Astrocyte (in vitro differentiated cells and primary cell): ENCODE data around the gene INPP4B. TPM values are rescaled to one million over a fixed set of nuclear protein-coding genes. Genes with fewer than 3 reads are reported as not detected.

ENCODE experiments used
- DNase-seq: peaks from one replicate; pipeline ENCODE4 v3.0.0-alpha.2; 2010; ENCODE audit warnings: low read depth
- FAIRE-seq: peaks from 2 replicates; lab custom pipeline; 2011; peaks lifted over from hg19 to GRCh38; lab: Jason Lieb, UNC
- H2AFZ ChIP-seq: 2 replicates; pipeline ENCODE4 v1.6.0; 2012; ENCODE audit warnings: low read depth, low read length, inconsistent platforms
- H3K27ac ChIP-seq: 2 replicates; pipeline ENCODE4 v1.5.1; 2011; ENCODE audit warnings: low read depth, low read length, inconsistent platforms
- H3K27me3 ChIP-seq: 2 replicates; pipeline ENCODE4 v1.6.0; 2011; ENCODE audit warnings: low read length, inconsistent platforms; ENCODE audit not compliant: insufficient read depth
- H3K36me3 ChIP-seq: 2 replicates; pipeline ENCODE4 v1.5.1; 2011; ENCODE audit warnings: low read length, inconsistent platforms; ENCODE audit not compliant: insufficient read depth
- H3K4me1 ChIP-seq: 2 replicates; pipeline ENCODE4 v1.5.1; 2011; ENCODE audit warnings: low read length, inconsistent platforms; ENCODE audit not compliant: insufficient read depth
- H3K4me2 ChIP-seq: 2 replicates; pipeline ENCODE4 v1.6.0; 2012; ENCODE audit warnings: low read length, inconsistent platforms
- H3K4me3 ChIP-seq: 2 replicates; pipeline ENCODE4 v1.5.1; 2011; ENCODE audit warnings: low read depth, mild to moderate bottlenecking, low read length, inconsistent platforms; ENCODE audit not compliant: insufficient read depth
- H3K79me2 ChIP-seq: 2 replicates; pipeline ENCODE4 v1.6.0; 2012; ENCODE audit warnings: mild to moderate bottlenecking, low read length, inconsistent platforms; ENCODE audit not compliant: insufficient read depth
- H3K9ac ChIP-seq: 2 replicates; pipeline ENCODE4 v1.6.0; 2012; ENCODE audit warnings: mild to moderate bottlenecking, low read length, inconsistent platforms
- H3K9me3 ChIP-seq: 2 replicates; pipeline ENCODE4 v1.5.1; 2012; ENCODE audit warnings: low read depth, mild to moderate bottlenecking, low read length, inconsistent platforms; ENCODE audit not compliant: insufficient read depth
- H4K20me1 ChIP-seq: 2 replicates; pipeline ENCODE4 v1.6.0; 2012; ENCODE audit warnings: low read length, inconsistent platforms; ENCODE audit not compliant: insufficient read depth
- H3K27ac Mint-ChIP-seq: one replicate; pipeline ENCODE4 v1.8.0; 2021; ENCODE audit warnings: mild to moderate bottlenecking, mixed read lengths; ENCODE audit not compliant: unreplicated experiment
- H3K27me3 Mint-ChIP-seq: one replicate; pipeline ENCODE4 v1.8.0; 2021; ENCODE audit warnings: low read depth, mixed read lengths; ENCODE audit not compliant: unreplicated experiment
- H3K36me3 Mint-ChIP-seq: one replicate; pipeline ENCODE4 v1.8.0; 2021; ENCODE audit warnings: low read depth, mixed read lengths; ENCODE audit not compliant: unreplicated experiment
- H3K4me1 Mint-ChIP-seq: one replicate; pipeline ENCODE4 v1.8.0; 2021; ENCODE audit warnings: low read depth, mixed read lengths; ENCODE audit not compliant: unreplicated experiment
- H3K4me3 Mint-ChIP-seq: one replicate; pipeline ENCODE4 v1.8.0; 2021; ENCODE audit warnings: mild to moderate bottlenecking, moderate library complexity, mixed read lengths; ENCODE audit not compliant: unreplicated experiment
- H3K9me3 Mint-ChIP-seq: one replicate; pipeline ENCODE4 v1.8.0; 2021; ENCODE audit warnings: mild to moderate bottlenecking, mixed read lengths; ENCODE audit not compliant: unreplicated experiment
- CTCF ChIP-seq: IDR thresholded peaks from 2 replicates; pipeline ENCODE4 v1.5.1; 2011; ENCODE audit warnings: low read depth, mild to moderate bottlenecking, inconsistent platforms, low read length, moderate library complexity; ENCODE audit not compliant: insufficient read depth
- EZH2 ChIP-seq: IDR thresholded peaks from 2 replicates; pipeline ENCODE4 v1.6.1; 2012; ENCODE audit warnings: mild to moderate bottlenecking, low read length, inconsistent platforms; ENCODE audit not compliant: insufficient read depth
- total RNA-seq: library from RNA; stranded (reverse); gene quantifications from 2 replicates; pipeline ENCODE4 v1.2.1, GENCODE V29; 2021

Gene INPP4B
- total RNA-seq, 1 donor from 2014 or later: 2.8 TPM

- Histone ChIP-seq H3K4me2 (no peak overlapping the region), H4K20me1 (no peaks in the 10 kb centered on the region), H2AFZ (no peak overlapping the region), H3K4me1 (peaks cover 5% of the 10 kb centered on the region), H3K9ac (no peak overlapping the region), H3K27me3 (no peaks in the 10 kb centered on the region), H3K36me3 (no peaks in the 10 kb centered on the region), H3K4me3 (no peak overlapping the region), H3K9me3 (no peaks in the 10 kb centered on the region), H3K27ac (no peak overlapping the region), H3K79me2 (no peaks in the 10 kb centered on the region)
- H3K4me1 Mint-ChIP-seq: no peaks in the 10 kb centered on the region
- no peak for FAIRE-seq
- H3K27ac Mint-ChIP-seq: no peak overlapping the region
- H3K27me3 Mint-ChIP-seq: peaks cover 19% of the 10 kb centered on the region
- no peak overlapping the region for H3K4me3 Mint-ChIP-seq
- no peaks in the 10 kb centered on the region for H3K36me3 Mint-ChIP-seq
- peak; percentile 25 for DNase-seq
- TF ChIP-seq EZH2: no peak
- TF ChIP-seq CTCF: peak; percentile 60
- no peaks in the 10 kb centered on the region for H3K9me3 Mint-ChIP-seq
Observed at GRCh38 chr4:142840516-142841123, 5.5 kb downstream of the INPP4B start.

- H3K4me1 Mint-ChIP-seq: no peaks in the 10 kb centered on the region
- no peaks in the 10 kb centered on the region for H3K36me3 Mint-ChIP-seq
- no peak overlapping the region for H3K4me2 ChIP-seq
- TF ChIP-seq CTCF: no peak
- TF ChIP-seq EZH2: no peak
- H3K9me3 ChIP-seq: no peaks in the 10 kb centered on the region
- H3K27me3 ChIP-seq: no peaks in the 10 kb centered on the region
- DNase-seq (no peak), FAIRE-seq (no peak)
- H3K27ac ChIP-seq: no peak overlapping the region
- H3K36me3 ChIP-seq: no peaks in the 10 kb centered on the region
- no peak overlapping the region for H3K27ac Mint-ChIP-seq
- H3K4me1 ChIP-seq: no peaks in the 10 kb centered on the region
- no peaks in the 10 kb centered on the region for H3K79me2 ChIP-seq
- H2AFZ ChIP-seq: no peak overlapping the region
- no peak overlapping the region for H3K4me3 Mint-ChIP-seq
- no peaks in the 10 kb centered on the region for H3K9me3 Mint-ChIP-seq
- no peak overlapping the region for H3K4me3 ChIP-seq
- no peak overlapping the region for H3K9ac ChIP-seq
- no peaks in the 10 kb centered on the region for H4K20me1 ChIP-seq
- H3K27me3 Mint-ChIP-seq: peaks cover under 1% of the 10 kb centered on the region
Observed at GRCh38 chr4:142838778-142839177, 7.3 kb downstream of the INPP4B start.

- no peak overlapping the region for H3K4me3 Mint-ChIP-seq
- H3K9me3 Mint-ChIP-seq: no peaks in the 10 kb centered on the region
- no peaks in the 10 kb centered on the region for H3K4me1 Mint-ChIP-seq
- TF ChIP-seq EZH2 (no peak), CTCF (no peak)
- no peaks in the 10 kb centered on the region for H3K4me1 ChIP-seq
- peaks cover 3% of the 10 kb centered on the region for H3K27me3 Mint-ChIP-seq
- no peak overlapping the region for H3K27ac ChIP-seq
- no peaks in the 10 kb centered on the region for H3K36me3 ChIP-seq
- FAIRE-seq (no peak), DNase-seq (no peak)
- no peak overlapping the region for H3K4me3 ChIP-seq
- no peaks in the 10 kb centered on the region for H4K20me1 ChIP-seq
- H2AFZ ChIP-seq: no peak overlapping the region
- H3K79me2 ChIP-seq: no peaks in the 10 kb centered on the region
- H3K36me3 Mint-ChIP-seq: no peaks in the 10 kb centered on the region
- H3K27ac Mint-ChIP-seq: no peak overlapping the region
- no peaks in the 10 kb centered on the region for H3K9me3 ChIP-seq
- H3K4me2 ChIP-seq: no peak overlapping the region
- H3K27me3 ChIP-seq: no peaks in the 10 kb centered on the region
- H3K9ac ChIP-seq: no peak overlapping the region
Observed at GRCh38 chr4:142832022-142832421, 14.1 kb downstream of the INPP4B start.
